ENCODE data around the gene KCTD13.
"Not testable (repeated sequence)": the region's sequence is repeated elsewhere in the genome, so short reads cannot be mapped to it uniquely, and the experiment has no call there.

The KCTD13 gene

GRCh38 chr16:29906520-29907244 lies 19.3 kb downstream of the KCTD13 start:
- DNase-seq: no peak

- DNase-seq: no peak
Observed at GRCh38 chr16:29905668-29906067, 20.4 kb downstream of the KCTD13 start.

GRCh38 chr16:29904947-29905346 lies 21.1 kb downstream of the KCTD13 start:
- DNase-seq: no peak

GRCh38 chr16:29903590-29903989 lies 22.4 kb downstream of the KCTD13 start:
- no peak for DNase-seq

- DNase-seq: no peak
Observed at GRCh38 chr16:29901607-29901945, 24.4 kb downstream of the KCTD13 start.

- no peak for DNase-seq
Observed at GRCh38 chr16:29900888-29901606, 25.0 kb downstream of the KCTD13 start.

GRCh38 chr16:29900102-29900887 lies 25.7 kb downstream of the KCTD13 start, which contains the start of gene ASPHD1:
ASPHD1 (plus strand) TSS chr16:29900488; CDS start chr16:29900972, 484 bp downstream.
- peak; percentile 38 for DNase-seq

- peak; percentile 51 for DNase-seq
Observed at GRCh38 chr16:29899516-29900101, 26.4 kb downstream of the KCTD13 start, which contains the start of gene SEZ6L2. SEZ6L2 (minus strand) TSS chr16:29899550; CDS start chr16:29899019, 531 bp downstream.

GRCh38 chr16:29898804-29899515 lies 27.1 kb downstream of the KCTD13 start:
- DNase-seq: no peak

- DNase-seq: no peak
Observed at GRCh38 chr16:29898135-29898803, 27.8 kb downstream of the KCTD13 start.

GRCh38 chr16:29897333-29897732 lies 28.7 kb downstream of the KCTD13 start:
- DNase-seq: no peak

GRCh38 chr16:29896841-29897240 lies 29.2 kb downstream of the KCTD13 start:
- no peak for DNase-seq

- DNase-seq: no peak
Observed at GRCh38 chr16:29894352-29894751, 31.7 kb downstream of the KCTD13 start.

GRCh38 chr16:29893553-29893952 lies 32.5 kb downstream of the KCTD13 start:
- DNase-seq: no peak

- DNase-seq: no peak
Observed at GRCh38 chr16:29892458-29892813, 33.6 kb downstream of the KCTD13 start.

- DNase-seq: no peak
Observed at GRCh38 chr16:29891525-29892457, 34.2 kb downstream of the KCTD13 start.

GRCh38 chr16:29889372-29889771 lies 36.7 kb downstream of the KCTD13 start:
- not testable (repeated sequence) for DNase-seq

- DNase-seq: no peak
Observed at GRCh38 chr16:29883987-29884386, 42.0 kb downstream of the KCTD13 start.

GRCh38 chr16:29881050-29881449 lies 45.0 kb downstream of the KCTD13 start:
- no peak for DNase-seq

GRCh38 chr16:29878172-29878571 lies 47.9 kb downstream of the KCTD13 start:
- DNase-seq: no peak
